Neutrophil (primary cell): ENCODE data around the gene CARHSP1.

Experiments used
- H3K27ac ChIP-seq: fragments of 200-600 bp; sonication (generic); 2 replicates; pipeline ENCODE4 v1.5.1; 2016; ENCODE audit warnings: mild to moderate bottlenecking, moderate library complexity
- H3K27me3 ChIP-seq: fragments of 200-600 bp; sonication (generic); 2 replicates; pipeline ENCODE4 v1.6.0; 2016; ENCODE audit warnings: mild to moderate bottlenecking
- H3K36me3 ChIP-seq: fragments of 200-600 bp; sonication (generic); 2 replicates; pipeline ENCODE4 v1.5.1; 2017
- H3K4me1 ChIP-seq, 2 experiments: fragments of 200-600 bp in 1 of 2; sonication (generic) in 1 of 2; 1 replicate in 1 of 2; 2 replicates in 1 of 2; pipeline versions ENCODE4 v1.5.1 to v1.6.1; 2013 to 2016; ENCODE audit warnings: low read depth in 1 of 2, low read length in 1 of 2, mild to moderate bottlenecking in 1 of 2, moderate library complexity in 1 of 2; ENCODE audit not compliant: control insufficient read depth in 1 of 2, insufficient read depth in 1 of 2
- H3K4me3 ChIP-seq, 2 experiments: fragments of 200-600 bp in 1 of 2; sonication (generic) in 1 of 2; 1 replicate in 1 of 2; 2 replicates in 1 of 2; pipeline ENCODE4 v1.5.1; 2013 to 2016; ENCODE audit warnings: low read depth in 1 of 2, low read length in 1 of 2, mild to moderate bottlenecking in 1 of 2, moderate library complexity in 1 of 2
- H3K9me3 ChIP-seq: fragments of 200-600 bp; sonication (generic); 2 replicates; pipeline ENCODE4 v1.5.1; 2016
- CTCF ChIP-seq: fragments of 200-600 bp; sonication (generic); IDR thresholded peaks from 2 replicates; pipeline ENCODE4 v1.5.1; 2016; ENCODE audit warnings: antibody characterized with exemption

The CARHSP1 gene

GRCh38 chr16:8887431-8887765 is 18.6 kb upstream of the CARHSP1 start:
- H3K4me3 ChIP-seq = no peak overlapping the region
- H3K4me1 ChIP-seq = no peaks in the 10 kb centered on the region
- peaks cover 35% of the 10 kb centered on the region for H3K36me3 ChIP-seq
- H3K9me3 ChIP-seq = no peaks in the 10 kb centered on the region
- TF ChIP-seq CTCF = no peak
- H3K27me3 ChIP-seq = peaks cover 33% of the 10 kb centered on the region
- no peak overlapping the region for H3K27ac ChIP-seq

DNA sequence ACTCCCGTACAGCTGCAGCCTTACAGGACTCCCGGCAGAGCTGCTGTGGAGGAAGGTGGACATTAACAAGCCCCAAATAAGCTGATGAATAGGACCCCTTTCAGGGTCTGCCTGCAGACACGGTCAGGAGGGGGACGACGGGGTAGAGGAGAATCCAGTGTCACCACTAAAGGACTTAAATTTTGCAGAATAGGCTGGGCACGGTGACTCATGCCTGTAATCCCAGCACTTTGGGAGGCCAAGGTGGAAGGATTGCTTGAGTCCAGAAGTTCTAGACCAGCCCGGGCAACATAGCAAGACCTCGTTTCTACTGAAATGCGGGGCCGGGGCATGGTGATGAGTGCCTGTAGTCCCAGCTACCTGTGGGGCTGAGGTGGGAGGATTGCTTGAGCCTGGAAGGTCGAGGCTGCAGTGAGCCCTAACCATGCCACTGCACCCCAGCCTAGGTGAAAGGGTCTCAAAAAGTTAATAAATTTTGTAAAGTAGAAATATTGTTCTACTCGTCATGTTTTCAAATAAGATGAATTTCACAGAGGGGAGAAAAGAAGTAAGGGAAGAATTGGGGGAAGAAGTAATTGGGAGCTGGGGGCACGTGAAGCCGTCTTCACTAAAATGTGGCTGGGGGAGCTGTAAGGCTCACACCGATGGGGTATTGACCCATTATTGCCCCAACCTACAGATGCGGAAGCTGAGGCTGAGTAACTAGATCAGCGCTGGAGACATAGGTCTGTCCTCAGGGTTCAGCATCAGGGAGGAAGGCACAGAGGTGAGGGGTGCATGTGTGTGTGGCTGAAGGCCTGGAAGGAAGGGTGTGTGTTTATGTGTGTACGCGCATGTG is 18.0 kb upstream of the CARHSP1 start:
- no peak for TF ChIP-seq CTCF
- H3K27ac ChIP-seq = no peak overlapping the region
- no peak overlapping the region for H3K4me3 ChIP-seq

GRCh38 chr16:8885674-8886592 is 17.1 kb upstream of the CARHSP1 start:
- Histone ChIP-seq H3K4me1 (no peaks in the 10 kb centered on the region), H3K4me3 (no peak overlapping the region), H3K27ac (no peak overlapping the region), H3K9me3 (no peaks in the 10 kb centered on the region), H3K36me3 (peaks cover 20% of the 10 kb centered on the region), H3K27me3 (peaks cover 33% of the 10 kb centered on the region)
- no peak for TF ChIP-seq CTCF

More for the DNA sequence above, 18.0 kb upstream of the CARHSP1 start:
- H3K36me3 ChIP-seq = peaks cover 29% of the 10 kb centered on the region
- no peaks in the 10 kb centered on the region for H3K9me3 ChIP-seq
- peaks cover 33% of the 10 kb centered on the region for H3K27me3 ChIP-seq
- no peaks in the 10 kb centered on the region for H3K4me1 ChIP-seq

GRCh38 chr16:8882725-8883377 is 14.0 kb upstream of the CARHSP1 start:
- peaks cover 38% of the 10 kb centered on the region for H3K27me3 ChIP-seq
- H3K27ac ChIP-seq = no peak overlapping the region
- H3K9me3 ChIP-seq = no peaks in the 10 kb centered on the region
- no peak overlapping the region for H3K4me3 ChIP-seq
- peaks cover 2 to 5% of the 10 kb centered on the region in 2 experiments for H3K4me1 ChIP-seq
- TF ChIP-seq CTCF = no peak
- no peaks in the 10 kb centered on the region for H3K36me3 ChIP-seq

DNA sequence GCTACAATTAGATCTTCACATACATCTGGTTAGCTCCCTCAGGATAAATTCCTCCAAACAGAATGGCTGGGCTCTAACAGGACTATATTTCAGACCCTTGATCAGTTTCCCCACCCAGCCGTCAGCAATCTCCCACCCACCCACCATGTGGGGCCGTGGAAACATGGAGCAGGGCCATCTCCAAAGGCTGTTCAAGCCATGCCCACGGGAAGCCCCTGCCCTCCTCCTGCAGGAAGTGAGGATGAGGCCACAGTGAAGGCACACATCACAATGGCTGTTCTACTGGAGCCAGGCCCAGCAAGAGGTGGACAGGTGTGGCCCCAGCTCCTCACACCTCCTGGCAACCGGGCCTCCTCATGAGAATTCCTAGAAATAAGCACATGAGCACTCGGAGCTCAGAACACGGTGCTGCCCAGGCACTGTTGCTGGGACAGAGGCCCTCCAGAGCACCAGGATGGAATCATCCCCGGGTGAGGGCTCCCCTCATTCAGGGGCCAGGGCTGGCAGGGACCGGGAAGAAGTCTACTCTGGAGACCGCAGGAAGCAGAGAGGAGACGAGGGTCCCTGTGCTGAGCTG is 13.3 kb upstream of the CARHSP1 start, which contains the start of gene LITAFD:
Gene LITAFD (plus strand): TSS at position 311 of the 577 bp plus-strand sequence. CDS start 2,005 bp downstream, outside the sequence.
- no peak for TF ChIP-seq CTCF
- peaks cover 2 to 5% of the 10 kb centered on the region in 2 experiments for H3K4me1 ChIP-seq
- H3K9me3 ChIP-seq = no peaks in the 10 kb centered on the region
- H3K27me3 ChIP-seq = peaks cover 39% of the 10 kb centered on the region
- no peak within 1 kb of the TSS for H3K4me3 ChIP-seq
- H3K36me3 ChIP-seq = no peaks in the 10 kb centered on the region
- no peak within 1 kb of the TSS for H3K27ac ChIP-seq
